NCI-H1694 treated with DMSO at 0.1 percent for 48 hours (cell line): Measurements from ENCODE around the gene PRPF19.
A peak's percentile ranks its signal among the peaks of the same experiment; 100 is the strongest.

Source experiments
- DNase-seq: peaks from one replicate; lab custom pipeline; 2025; lab: John Stamatoyannopoulos, UW

PRPF19 gene

GRCh38 chr11:60906132-60906972, at the start of gene PRPF19:
Gene PRPF19, minus strand, starts transcription at chr11:60906585. Its CDS starts 203 bp downstream, at chr11:60906382.
- peak; percentile 93 for DNase-seq

DNA sequence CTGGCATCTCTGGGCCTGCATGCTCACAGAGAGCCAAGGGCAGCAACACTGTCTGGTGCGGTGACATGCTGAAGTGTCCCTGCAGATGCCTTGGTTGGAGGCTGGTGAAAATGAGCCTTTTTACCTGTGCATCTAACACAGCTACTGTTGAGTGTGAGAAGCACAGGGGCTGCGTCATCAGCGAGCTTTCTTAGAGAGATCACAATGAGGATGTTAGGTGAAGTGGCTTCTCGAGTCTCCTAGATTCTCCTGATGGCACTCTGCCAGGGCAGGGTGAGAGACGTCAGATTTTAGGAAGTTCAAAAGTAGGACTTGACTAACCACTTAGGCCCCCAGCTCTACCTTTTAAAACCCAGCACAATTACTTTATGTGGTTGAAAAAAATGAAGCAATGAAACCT, 49.2 kb upstream of the PRPF19 start:
- no peak for DNase-seq

DNA sequence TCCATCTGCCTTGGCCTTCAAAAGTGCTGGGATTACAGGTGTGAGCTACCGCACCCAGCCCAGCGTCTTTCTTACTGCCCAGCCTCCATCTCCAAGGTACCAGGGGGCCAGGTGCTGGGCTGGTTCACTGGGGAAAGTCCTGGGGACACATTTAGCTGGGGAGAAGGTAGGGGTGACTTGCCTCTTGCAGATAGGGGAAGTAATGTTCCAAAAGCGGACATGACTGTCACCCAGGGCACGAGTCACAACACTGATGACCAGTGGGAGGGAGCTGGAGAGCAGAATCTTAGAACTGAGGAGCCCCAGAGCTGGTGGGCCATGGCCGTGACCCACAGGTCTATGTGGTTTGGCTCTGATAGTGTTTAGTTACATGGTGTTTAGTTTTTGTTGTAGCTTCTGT, 48.0 kb upstream of the PRPF19 start:
- no peak for DNase-seq

DNA sequence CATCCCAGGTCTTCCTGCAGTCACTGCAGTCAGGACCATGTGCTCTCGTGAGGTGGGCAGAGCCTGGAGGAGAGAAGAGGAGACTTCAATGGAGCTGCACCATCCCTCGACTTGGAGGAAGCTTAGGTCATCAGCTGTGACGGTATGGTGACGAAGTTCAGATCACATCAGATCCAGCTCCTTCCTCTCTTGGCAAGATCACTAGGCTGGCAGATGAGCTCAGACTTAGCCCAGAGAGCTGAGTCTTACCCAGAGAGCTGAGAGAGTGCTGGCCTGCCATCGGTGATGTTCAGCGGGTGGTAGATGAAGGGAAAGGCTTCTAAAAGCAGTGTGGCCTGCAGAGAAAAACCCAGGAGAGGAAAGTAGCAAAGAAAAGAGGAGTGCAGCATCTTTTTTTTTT, 47.4 kb upstream of the PRPF19 start:
- no peak for DNase-seq

- DNase-seq: no peak
Observed at GRCh38 chr11:60952742-60953170, 46.4 kb upstream of the PRPF19 start.

DNA sequence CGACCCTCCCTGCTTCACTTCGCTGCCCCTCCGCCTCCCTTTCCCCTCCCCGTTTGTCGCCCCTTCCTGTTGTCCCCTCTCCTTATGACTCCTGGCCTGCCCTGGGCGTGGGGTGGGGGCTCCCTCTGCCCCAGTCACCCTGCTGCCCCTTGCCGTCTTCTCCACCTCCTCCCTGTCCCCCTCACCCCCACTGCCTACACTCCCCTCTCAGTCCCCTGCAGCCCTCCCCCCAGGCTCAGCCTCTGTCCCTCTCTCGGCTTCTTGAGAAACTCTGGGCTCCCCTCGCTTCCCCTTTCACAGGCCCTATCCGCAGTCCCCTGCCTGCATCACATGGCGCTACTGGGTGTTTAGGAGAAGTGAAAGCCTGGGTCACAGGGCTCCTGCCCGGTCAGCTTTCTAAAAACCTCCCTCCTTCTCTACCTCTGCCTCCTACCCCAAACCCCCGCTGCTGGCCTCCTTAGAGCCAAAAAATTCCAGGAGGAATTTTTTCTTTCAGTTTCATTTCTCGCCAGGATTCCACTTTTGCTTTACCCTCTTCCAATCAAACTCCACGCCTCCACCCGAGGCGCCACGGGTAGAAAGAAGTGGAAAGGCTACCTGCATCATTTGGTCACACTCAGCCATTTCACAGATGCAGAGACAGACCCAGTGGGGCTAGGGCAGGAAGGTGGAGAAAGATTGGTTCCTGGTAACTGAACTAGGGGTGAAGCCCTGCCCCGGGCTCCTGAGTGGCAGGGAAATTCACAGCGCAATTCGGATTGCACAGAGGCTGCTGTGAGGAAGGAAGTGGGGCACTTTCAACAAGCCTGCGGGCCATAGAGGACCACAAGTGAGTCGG, 45.7 kb upstream of the PRPF19 start, which contains the start of gene SLC15A3:
SLC15A3 (minus strand) TSS at position 273 of the 838 bp plus-strand sequence. CDS start 625 bp downstream, outside the sequence.
- DNase-seq: no peak

DNA sequence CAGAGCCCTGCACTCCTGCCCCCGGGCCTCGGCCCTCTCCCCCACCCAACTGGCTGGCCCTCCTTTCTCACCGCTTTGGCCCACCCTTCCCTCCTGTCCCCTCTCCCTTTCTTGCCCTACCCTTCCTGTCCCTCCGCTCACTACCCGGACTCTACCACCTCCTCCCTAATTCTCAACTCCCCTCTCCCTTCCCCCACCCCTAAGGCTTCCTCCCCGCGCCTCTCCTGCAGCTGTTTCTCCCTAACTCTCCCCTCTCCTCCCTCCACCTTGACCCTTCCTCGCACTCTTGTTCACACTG, 45.2 kb upstream of the PRPF19 start:
- no peak for DNase-seq

- no peak for DNase-seq
Observed at GRCh38 chr11:60950933-60951605, 44.7 kb upstream of the PRPF19 start.

GRCh38 chr11:60950024-60950423, 43.6 kb upstream of the PRPF19 start:
- no peak for DNase-seq

- peak; percentile 88 for DNase-seq
Observed at GRCh38 chr11:60948250-60948649, 41.9 kb upstream of the PRPF19 start.

DNA sequence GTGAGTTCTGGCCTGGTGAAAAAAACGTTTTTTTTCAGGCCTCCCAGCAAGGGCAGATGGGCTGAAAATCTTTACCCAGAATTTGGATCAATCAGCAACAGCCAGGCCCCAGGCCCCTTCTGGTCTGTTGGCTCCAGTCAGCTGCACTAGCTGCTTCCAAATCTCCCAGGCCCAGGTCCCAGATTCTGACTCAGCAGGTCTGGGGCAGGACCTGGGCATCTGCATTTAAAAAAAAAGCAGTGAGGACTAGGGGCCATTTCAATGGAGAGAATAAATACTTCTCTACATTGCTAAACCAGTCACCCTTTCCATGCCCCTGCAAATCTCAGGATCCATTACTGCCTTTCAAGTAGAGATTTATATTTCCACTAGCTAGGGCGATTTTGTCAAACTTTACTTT, 41.3 kb upstream of the PRPF19 start:
- DNase-seq: peak; percentile 70

GRCh38 chr11:60946601-60947264, 40.3 kb upstream of the PRPF19 start:
- peak; percentile 89 for DNase-seq

GRCh38 chr11:60945295-60945667, 38.9 kb upstream of the PRPF19 start:
- no peak for DNase-seq

DNA sequence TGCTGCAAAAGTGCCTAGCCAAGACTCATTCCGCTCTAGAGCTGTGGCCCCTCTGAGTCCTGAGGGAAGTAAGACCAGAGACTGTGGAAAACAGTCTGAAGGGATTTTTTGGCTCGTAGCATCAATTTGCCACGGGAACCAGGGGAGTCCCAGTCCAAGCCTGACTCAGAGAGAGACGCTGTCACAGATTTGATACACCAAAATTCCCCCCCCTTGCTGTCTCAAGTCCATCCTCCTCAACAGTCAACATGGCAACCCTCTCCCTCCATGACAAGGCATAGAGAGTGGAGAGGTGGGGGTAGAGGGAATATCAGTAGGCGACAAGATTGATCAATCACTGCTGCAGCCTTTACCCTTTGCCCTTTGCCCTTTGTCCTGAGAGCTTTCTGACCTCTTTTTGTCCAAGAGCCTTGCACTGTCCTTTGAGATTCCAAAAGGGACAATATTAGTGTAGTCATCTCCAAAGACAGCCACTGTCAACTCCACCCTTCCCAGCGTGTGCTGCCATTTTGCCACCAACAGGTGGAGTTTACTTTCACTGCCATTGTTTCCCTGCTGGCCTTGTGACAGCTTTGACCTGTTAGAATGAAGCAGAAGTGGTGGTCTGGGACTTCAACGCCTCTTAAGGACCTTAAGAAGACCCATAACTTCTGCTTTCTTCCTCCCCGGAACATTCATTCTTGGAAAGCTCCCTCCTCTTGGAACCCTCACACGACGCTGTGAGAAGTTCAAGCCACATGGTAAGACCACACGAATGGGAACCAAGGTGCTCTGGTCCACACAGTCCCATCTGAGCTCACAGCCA, 38.3 kb upstream of the PRPF19 start:
- DNase-seq: no peak

- no peak for DNase-seq
Observed at GRCh38 chr11:60942970-60943565, 36.7 kb upstream of the PRPF19 start.

DNA sequence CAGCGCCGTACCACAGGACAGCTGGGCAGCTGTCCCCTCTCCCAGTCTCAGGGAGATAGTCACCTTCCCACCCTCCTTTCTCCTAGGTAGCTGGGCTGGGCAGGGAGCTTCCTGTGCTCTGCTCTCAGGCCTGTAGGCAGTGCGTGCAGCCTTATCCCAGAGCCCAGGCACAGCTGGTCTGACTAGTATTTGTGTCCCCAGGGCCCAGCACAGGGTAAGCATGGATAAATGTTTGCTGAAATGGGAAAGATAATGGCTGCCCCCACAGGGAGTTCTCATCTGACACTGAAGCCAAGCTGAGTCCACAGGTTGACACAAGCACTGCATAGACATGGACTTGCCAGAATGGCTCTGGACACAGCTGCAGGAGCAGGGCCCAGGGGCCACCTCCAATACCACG, 35.8 kb upstream of the PRPF19 start:
- DNase-seq: no peak

DNA sequence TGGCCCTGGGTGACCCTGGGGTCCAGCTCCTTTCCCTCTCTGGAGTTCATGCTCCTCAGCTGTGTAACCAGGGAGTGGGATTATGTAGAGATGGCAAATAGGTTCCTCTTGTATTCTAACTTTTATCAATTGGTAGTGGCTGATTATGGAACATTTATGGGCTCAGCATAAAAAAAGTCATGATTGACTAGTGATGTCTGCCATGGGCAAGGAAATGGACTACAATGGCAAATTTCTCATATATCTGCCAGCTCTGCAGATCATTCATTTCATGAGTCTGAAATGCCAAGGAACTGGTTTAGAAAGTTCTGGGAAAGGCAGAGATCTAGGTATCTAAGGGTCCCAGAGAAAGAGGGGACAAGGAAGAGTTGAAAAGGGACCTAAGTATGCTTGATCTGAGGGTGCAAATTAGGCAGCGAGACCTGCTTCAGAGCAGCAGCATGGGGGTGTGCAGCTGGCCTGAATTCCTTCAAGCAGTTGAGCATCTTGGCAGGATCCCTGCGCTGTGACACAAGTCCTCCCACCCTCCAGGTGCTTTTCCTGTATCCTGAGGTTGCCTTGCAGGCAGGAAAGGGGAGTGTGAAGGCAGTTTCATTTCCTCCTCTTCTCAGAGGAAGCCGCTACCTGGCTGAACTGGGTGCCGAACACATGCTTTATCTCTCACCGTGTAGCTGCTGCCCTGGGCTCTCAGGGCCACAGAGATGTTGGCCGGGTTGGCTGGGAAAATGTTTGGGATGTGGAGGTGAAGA, 35.2 kb upstream of the PRPF19 start:
- DNase-seq: no peak

- no peak for DNase-seq
Observed at GRCh38 chr11:60939855-60940254, 33.5 kb upstream of the PRPF19 start.

DNA sequence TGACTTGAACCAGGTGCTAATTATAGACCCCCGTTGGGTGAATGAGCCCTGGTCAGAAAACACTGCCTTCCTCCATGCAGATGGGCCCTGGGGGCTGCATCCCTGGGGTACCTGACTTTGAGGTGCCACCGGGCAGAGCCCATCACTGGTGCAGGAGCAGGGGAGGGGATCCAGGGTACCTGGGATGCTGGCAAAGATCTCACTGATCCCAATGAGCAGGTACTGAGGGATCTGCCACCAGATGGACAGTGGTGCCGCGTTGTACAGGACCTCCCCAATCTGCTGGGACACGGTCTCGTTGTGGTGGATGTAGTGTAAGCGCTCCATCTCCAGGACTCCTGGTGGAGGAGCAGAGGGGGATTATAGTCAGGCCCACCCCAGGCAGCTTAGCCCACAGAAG, 32.9 kb upstream of the PRPF19 start:
- no peak for DNase-seq

DNA sequence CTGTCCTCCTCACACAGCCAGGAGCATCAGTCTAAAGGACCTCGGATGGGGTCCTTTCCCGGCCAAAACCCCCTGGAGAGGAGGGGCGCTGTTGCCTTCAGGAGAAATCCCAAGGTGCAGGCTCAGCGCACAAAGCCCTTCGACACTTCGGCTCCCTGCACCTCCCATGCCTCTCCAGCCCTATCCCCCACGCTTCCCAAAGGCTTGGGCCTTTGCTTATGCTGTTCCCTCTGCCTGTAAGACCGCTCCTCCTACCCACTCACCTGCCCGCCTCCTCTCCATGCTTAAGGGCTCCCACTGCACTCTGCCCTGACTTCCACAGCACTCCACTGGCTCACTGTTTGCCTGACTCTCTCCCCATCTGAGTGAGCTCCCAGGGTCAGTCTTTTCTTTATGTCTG, 32.1 kb upstream of the PRPF19 start:
- no peak for DNase-seq
